GM12892 (cell line): Measurements from ENCODE around the gene TRAP1.

Experiments
- POLR2A ChIP-seq: IDR thresholded peaks from 2 replicates; pipeline ENCODE4 v1.6.1; 2011; ENCODE audit warnings: low read depth, low read length, control low read depth
- POLR2AphosphoS5 ChIP-seq: IDR thresholded peaks from 2 replicates; pipeline ENCODE4 v1.6.1; 2011; ENCODE audit warnings: low read depth, low read length, control low read depth
- TAF1 ChIP-seq: IDR thresholded peaks from 2 replicates; pipeline ENCODE4 v1.6.1; 2011; ENCODE audit warnings: low read depth, mild to moderate bottlenecking, control low read depth, low read length, borderline replicate concordance

- TF ChIP-seq POLR2A: no peak
- no peak for TF ChIP-seq POLR2AphosphoS5
- no peak for TF ChIP-seq TAF1
These were observed 45.9 kb downstream of the TRAP1 start for GRCh38 chr16:3671424-3671823.
